GM12872 (cell line): Measurements from ENCODE around the gene JAK1.

Source experiments
- CTCF ChIP-seq: IDR thresholded peaks from 3 replicates; pipeline ENCODE4 v1.5.1; 2011; ENCODE audit warnings: low read depth, mild to moderate bottlenecking, low read length, moderate library complexity; ENCODE audit not compliant: insufficient read depth

Gene JAK1

GRCh38 chr1:64826991-64827390 lies 139.4 kb downstream of the JAK1 start:
- no peak for TF ChIP-seq CTCF

- peak; percentile 77 for TF ChIP-seq CTCF
Observed at GRCh38 chr1:64823691-64824476, 142.5 kb downstream of the JAK1 start.

- TF ChIP-seq CTCF, result no peak
Observed at GRCh38 chr1:64822621-64823020, 143.7 kb downstream of the JAK1 start.

- no peak for TF ChIP-seq CTCF
Observed at GRCh38 chr1:64814427-64814826, 151.9 kb downstream of the JAK1 start.

GRCh38 chr1:64811131-64811530 lies 155.2 kb downstream of the JAK1 start:
- TF ChIP-seq CTCF, result no peak

GRCh38 chr1:64810001-64810400 lies 156.3 kb downstream of the JAK1 start:
- TF ChIP-seq CTCF, result no peak

GRCh38 chr1:64809309-64809708 lies 157.0 kb downstream of the JAK1 start:
- TF ChIP-seq CTCF, result no peak
